H1 (cell line): ENCODE results near the gene UBAP2.

Source experiments
- BACH1 ChIP-seq: IDR thresholded peaks from 2 replicates; pipeline ENCODE4 v1.6.1; 2012; ENCODE audit warnings: low read length, improper control_type of control experiment
- BRCA1 ChIP-seq: IDR thresholded peaks from 2 replicates; pipeline ENCODE4 v1.6.1; 2012; ENCODE audit warnings: low read depth, low read length, improper control_type of control experiment
- CREB1 ChIP-seq: IDR thresholded peaks from 2 replicates; pipeline ENCODE4 v1.6.1; 2012; ENCODE audit warnings: inconsistent platforms
- EGR1 ChIP-seq: IDR thresholded peaks from 2 replicates; pipeline ENCODE4 v1.6.1; 2011; ENCODE audit warnings: low read depth, low read length, borderline replicate concordance
- GABPA ChIP-seq: IDR thresholded peaks from 2 replicates; pipeline ENCODE4 v1.6.1; 2011; ENCODE audit warnings: mild to moderate bottlenecking, low read length, moderate library complexity, borderline replicate concordance; ENCODE audit not compliant: insufficient read depth
- JUN ChIP-seq: IDR thresholded peaks from 2 replicates; pipeline ENCODE4 v1.6.1; 2011; ENCODE audit warnings: low read depth, mild to moderate bottlenecking, improper control_type of control experiment, low read length
- POLR2A ChIP-seq, 2 experiments: IDR thresholded peaks; 1 replicate in 1 of 2; 2 replicates in 1 of 2; pipeline ENCODE4 v1.6.1; 2011; ENCODE audit warnings: low read depth in 2 of 2, low read length in 2 of 2, mild to moderate bottlenecking in 2 of 2; ENCODE audit errors: control extremely low read depth in 1 of 2
- POLR2AphosphoS5 ChIP-seq: IDR thresholded peaks from 2 replicates; pipeline ENCODE4 v1.6.1; 2011; ENCODE audit warnings: low read depth, low read length
- SRF ChIP-seq: IDR thresholded peaks from 2 replicates; pipeline ENCODE4 v1.6.1; 2011; ENCODE audit warnings: mild to moderate bottlenecking, low read depth, low read length, moderate library complexity
- SUZ12 ChIP-seq: fragments of 200-600 bp; sonication (generic); IDR thresholded peaks from 2 replicates; pipeline ENCODE4 v1.6.1; 2012; ENCODE audit warnings: mild to moderate bottlenecking, inconsistent platforms, low read length, moderate library complexity, mixed read lengths
- TBP ChIP-seq: IDR thresholded peaks from 2 replicates; pipeline ENCODE4 v1.6.1; 2011; ENCODE audit warnings: low read depth, low read length, improper control_type of control experiment
- YY1 ChIP-seq: IDR thresholded peaks from 2 replicates; pipeline ENCODE4 v1.6.1; 2011; ENCODE audit warnings: low read depth, mild to moderate bottlenecking, low read length
- ZNF274 ChIP-seq: IDR thresholded peaks from 2 replicates; pipeline ENCODE4 v1.7.0; 2012; ENCODE audit warnings: low read length, borderline replicate concordance; ENCODE audit errors: extremely low read depth
- TF ChIP-seq, protein P1 (sequence below), 3 experiments: IDR thresholded peaks; 1 replicate in 2 of 3; 2 replicates in 1 of 3; pipeline versions ENCODE4 v1.5.1 to v1.6.1; 2011; ENCODE audit warnings: low read length in 3 of 3, mild to moderate bottlenecking in 3 of 3, inconsistent platforms in 2 of 3, low read depth in 1 of 3, moderate library complexity in 1 of 3; ENCODE audit not compliant: insufficient read depth in 1 of 3; ENCODE audit errors: control extremely low read depth in 1 of 3

- TF ChIP-seq SRF (no peak), JUN (no peak), ZNF274 (no peak), POLR2A (IDR thresholded peaks at IDR 0.05; ENCODE audit: control extremely low read depth in 1 of 2, low read depth in 2 of 2, low read length in 2 of 2) (no peak), POLR2AphosphoS5 (no peak), YY1 (no peak), GABPA (no peak), BACH1 (no peak), CREB1 (no peak), EGR1 (no peak), SUZ12 (no peak), TBP (no peak), BRCA1 (no peak)
- TF ChIP-seq, protein P1, sequence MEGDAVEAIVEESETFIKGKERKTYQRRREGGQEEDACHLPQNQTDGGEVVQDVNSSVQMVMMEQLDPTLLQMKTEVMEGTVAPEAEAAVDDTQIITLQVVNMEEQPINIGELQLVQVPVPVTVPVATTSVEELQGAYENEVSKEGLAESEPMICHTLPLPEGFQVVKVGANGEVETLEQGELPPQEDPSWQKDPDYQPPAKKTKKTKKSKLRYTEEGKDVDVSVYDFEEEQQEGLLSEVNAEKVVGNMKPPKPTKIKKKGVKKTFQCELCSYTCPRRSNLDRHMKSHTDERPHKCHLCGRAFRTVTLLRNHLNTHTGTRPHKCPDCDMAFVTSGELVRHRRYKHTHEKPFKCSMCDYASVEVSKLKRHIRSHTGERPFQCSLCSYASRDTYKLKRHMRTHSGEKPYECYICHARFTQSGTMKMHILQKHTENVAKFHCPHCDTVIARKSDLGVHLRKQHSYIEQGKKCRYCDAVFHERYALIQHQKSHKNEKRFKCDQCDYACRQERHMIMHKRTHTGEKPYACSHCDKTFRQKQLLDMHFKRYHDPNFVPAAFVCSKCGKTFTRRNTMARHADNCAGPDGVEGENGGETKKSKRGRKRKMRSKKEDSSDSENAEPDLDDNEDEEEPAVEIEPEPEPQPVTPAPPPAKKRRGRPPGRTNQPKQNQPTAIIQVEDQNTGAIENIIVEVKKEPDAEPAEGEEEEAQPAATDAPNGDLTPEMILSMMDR (IDR thresholded peaks at IDR 0.05; ENCODE audit: control extremely low read depth in 1 of 3, insufficient read depth in 1 of 3, low read depth in 1 of 3, low read length in 3 of 3) = no peak
These were observed 163.6 kb downstream of the UBAP2 start for GRCh38 chr9:33884856-33885701.
